ENCODE measurements around the gene CEP83. TPM values are rescaled to one million over a fixed set of nuclear protein-coding genes. Genes with fewer than 3 reads are reported as not detected.
"Not testable (repeated sequence)": the region's sequence is repeated elsewhere in the genome, so short reads cannot be mapped to it uniquely, and the experiment has no call there.

CEP83 gene
- polyA plus RNA-seq, 1 of the 3 experiments (the other 2 are of a cell fraction) = 2.5 TPM

- Histone ChIP-seq H3K27ac (ENCODE audit: low read depth in 2 of 2, low read length in 1 of 2) (no peak overlapping the region), H2AFZ (ENCODE audit: low read depth) (no peak overlapping the region), H3K9ac (no peak overlapping the region), H3K9me2 (no peaks in the 10 kb centered on the region), H3K4me2 (no peak overlapping the region), H3K4me1 (ENCODE audit: control insufficient read depth in 1 of 2, insufficient read depth in 2 of 2, low read depth in 1 of 2, low read length in 1 of 2) (no peaks in the 10 kb centered on the region), H3K4me3 (ENCODE audit: low read depth in 2 of 2, low read length in 1 of 2) (no peak overlapping the region), H3F3A (replicated peaks; ENCODE audit: insufficient read depth) (no peaks in the 10 kb centered on the region), H3K27me3 (ENCODE audit: insufficient read depth) (no peaks in the 10 kb centered on the region), H3K79me2 (ENCODE audit: insufficient read depth) (no peaks in the 10 kb centered on the region), H3K36me3 (replicated peaks in 1 of 2; ENCODE audit: control insufficient read depth in 1 of 2, insufficient read depth in 2 of 2, low read length in 1 of 2) (peaks cover 2 to 28% of the 10 kb centered on the region in 2 experiments), H3K9me3 (no peaks in the 10 kb centered on the region; the same call in 1 of the 2 replicates), H4K20me1 (ENCODE audit: insufficient read depth) (no peaks in the 10 kb centered on the region)
- no peak for DNase-seq
- ChIA-PET CTCF (interaction anchor here (0.6 kb wide), 1 partner anchor 1721 kb away, joined by 3 read pairs; no protein-coding TSS in a partner anchor), POLR2A (no interaction called here)
- WGBS (ENCODE audit: low lambda C conversion rate) = 89% methylated on average over 4 of the region's 4 CpGs
- TF ChIP-seq NFIC (IDR thresholded peaks at IDR 0.05; ENCODE audit: borderline replicate concordance) (no peak), EP300 (IDR thresholded peaks at IDR 0.05; ENCODE audit: borderline replicate concordance in 1 of 2, low read depth in 1 of 2, low read length in 1 of 2) (no peak), NRF1 (IDR thresholded peaks at IDR 0.05; ENCODE audit: low read depth, low read length) (no peak), FOSL2 (IDR thresholded peaks at IDR 0.05; ENCODE audit: borderline replicate concordance, low read depth) (no peak), CHD2 (IDR thresholded peaks at IDR 0.05; ENCODE audit: low read length, partially characterized antibody) (no peak), RCOR1 (IDR thresholded peaks at IDR 0.05; ENCODE audit: low read length) (no peak), PBX3 (IDR thresholded peaks at IDR 0.05) (no peak)
These were observed 62.3 kb downstream of the CEP83 start for GRCh38 chr12:94397401-94397800.

- DNase-seq; H2AFZ ChIP-seq (ENCODE audit: low read depth); H3F3A ChIP-seq (replicated peaks; ENCODE audit: insufficient read depth); CTCF ChIA-PET; H3K27me3 ChIP-seq (ENCODE audit: insufficient read depth); H3K4me2 ChIP-seq; H3K9me2 ChIP-seq; POLR2A ChIA-PET; H4K20me1 ChIP-seq (ENCODE audit: insufficient read depth); H3K79me2 ChIP-seq (ENCODE audit: insufficient read depth); H3K9me3 ChIP-seq; H3K4me3 ChIP-seq (ENCODE audit: low read depth in 2 of 2, low read length in 1 of 2); H3K27ac ChIP-seq (ENCODE audit: low read depth in 2 of 2, low read length in 1 of 2); H3K9ac ChIP-seq; H3K4me1 ChIP-seq (ENCODE audit: control insufficient read depth in 1 of 2, insufficient read depth in 2 of 2, low read depth in 1 of 2, low read length in 1 of 2): not testable (repeated sequence)
- WGBS (ENCODE audit: low lambda C conversion rate) = 93% methylated on average over 4 of the region's 4 CpGs
- H3K36me3 ChIP-seq (replicated peaks in 1 of 2; ENCODE audit: control insufficient read depth in 1 of 2, insufficient read depth in 2 of 2, low read length in 1 of 2) = peaks cover 2 to 23% of the 10 kb centered on the region in 2 experiments
These were observed 63.7 kb downstream of the CEP83 start for GRCh38 chr12:94396014-94396413.

GRCh38 chr12:94390130-94390485 lies 69.6 kb downstream of the CEP83 start:
- H3K9me3 ChIP-seq = no peaks in the 10 kb centered on the region
- 100% methylated on average over 4 of the region's 4 CpGs for WGBS (ENCODE audit: low lambda C conversion rate)
- DNase-seq = no peak
- no peak overlapping the region for H3K9ac ChIP-seq
- no peaks in the 10 kb centered on the region for H3K27me3 ChIP-seq (ENCODE audit: insufficient read depth)
- no peak overlapping the region for H2AFZ ChIP-seq (ENCODE audit: low read depth)
- no peak overlapping the region for H3K27ac ChIP-seq (ENCODE audit: low read depth in 2 of 2, low read length in 1 of 2)
- no peak overlapping the region for H3K4me3 ChIP-seq (ENCODE audit: low read depth in 2 of 2, low read length in 1 of 2)
- POLR2A ChIA-PET = no interaction called here
- no peaks in the 10 kb centered on the region for H3K4me1 ChIP-seq (ENCODE audit: control insufficient read depth in 1 of 2, insufficient read depth in 2 of 2, low read depth in 1 of 2, low read length in 1 of 2)
- H3K36me3 ChIP-seq (replicated peaks in 1 of 2; ENCODE audit: control insufficient read depth in 1 of 2, insufficient read depth in 2 of 2, low read length in 1 of 2) = peaks cover under 1 to 2% of the 10 kb centered on the region in 2 experiments
- H4K20me1 ChIP-seq (ENCODE audit: insufficient read depth) = no peaks in the 10 kb centered on the region
- H3K79me2 ChIP-seq (ENCODE audit: insufficient read depth) = no peaks in the 10 kb centered on the region
- CTCF ChIA-PET = interaction anchor here (0.7 kb wide), 1 partner anchor 264 kb away, joined by 3 read pairs; no protein-coding TSS in a partner anchor
- no peaks in the 10 kb centered on the region for H3F3A ChIP-seq (replicated peaks; ENCODE audit: insufficient read depth)
- H3K9me2 ChIP-seq = no peaks in the 10 kb centered on the region
- H3K4me2 ChIP-seq = no peak overlapping the region
- no peak for TF ChIP-seq TCF12 (IDR thresholded peaks at IDR 0.05)
- TF ChIP-seq, protein P1, sequence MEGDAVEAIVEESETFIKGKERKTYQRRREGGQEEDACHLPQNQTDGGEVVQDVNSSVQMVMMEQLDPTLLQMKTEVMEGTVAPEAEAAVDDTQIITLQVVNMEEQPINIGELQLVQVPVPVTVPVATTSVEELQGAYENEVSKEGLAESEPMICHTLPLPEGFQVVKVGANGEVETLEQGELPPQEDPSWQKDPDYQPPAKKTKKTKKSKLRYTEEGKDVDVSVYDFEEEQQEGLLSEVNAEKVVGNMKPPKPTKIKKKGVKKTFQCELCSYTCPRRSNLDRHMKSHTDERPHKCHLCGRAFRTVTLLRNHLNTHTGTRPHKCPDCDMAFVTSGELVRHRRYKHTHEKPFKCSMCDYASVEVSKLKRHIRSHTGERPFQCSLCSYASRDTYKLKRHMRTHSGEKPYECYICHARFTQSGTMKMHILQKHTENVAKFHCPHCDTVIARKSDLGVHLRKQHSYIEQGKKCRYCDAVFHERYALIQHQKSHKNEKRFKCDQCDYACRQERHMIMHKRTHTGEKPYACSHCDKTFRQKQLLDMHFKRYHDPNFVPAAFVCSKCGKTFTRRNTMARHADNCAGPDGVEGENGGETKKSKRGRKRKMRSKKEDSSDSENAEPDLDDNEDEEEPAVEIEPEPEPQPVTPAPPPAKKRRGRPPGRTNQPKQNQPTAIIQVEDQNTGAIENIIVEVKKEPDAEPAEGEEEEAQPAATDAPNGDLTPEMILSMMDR (IDR thresholded peaks at IDR 0.05) = no peak
- TF ChIP-seq, protein P2, sequence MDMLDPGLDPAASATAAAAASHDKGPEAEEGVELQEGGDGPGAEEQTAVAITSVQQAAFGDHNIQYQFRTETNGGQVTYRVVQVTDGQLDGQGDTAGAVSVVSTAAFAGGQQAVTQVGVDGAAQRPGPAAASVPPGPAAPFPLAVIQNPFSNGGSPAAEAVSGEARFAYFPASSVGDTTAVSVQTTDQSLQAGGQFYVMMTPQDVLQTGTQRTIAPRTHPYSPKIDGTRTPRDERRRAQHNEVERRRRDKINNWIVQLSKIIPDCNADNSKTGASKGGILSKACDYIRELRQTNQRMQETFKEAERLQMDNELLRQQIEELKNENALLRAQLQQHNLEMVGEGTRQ (IDR thresholded peaks at IDR 0.05; ENCODE audit: borderline replicate concordance, low read depth, low read length) = no peak
- TF ChIP-seq RAD21 (IDR thresholded peaks at IDR 0.05; ENCODE audit: low read length) = no peak
- TF ChIP-seq GATA2 (CRISPR knock-in tag; IDR thresholded peaks at IDR 0.05) = no peak
- TF ChIP-seq ZBTB33 (IDR thresholded peaks at IDR 0.05; ENCODE audit: borderline replicate concordance, low read depth) = no peak
- no peak for TF ChIP-seq POLR2AphosphoS5 (IDR thresholded peaks at IDR 0.05; ENCODE audit: low read depth, low read length)
- TF ChIP-seq SMC3 (IDR thresholded peaks at IDR 0.05; ENCODE audit: low read depth, low read length) = no peak
- no peak for TF ChIP-seq EP300 (IDR thresholded peaks at IDR 0.05; ENCODE audit: borderline replicate concordance in 1 of 2, low read depth in 1 of 2, low read length in 1 of 2)

All from SK-N-SH (cell line).